SK-N-SH treated with all-trans-retinoic acid at 6 μM for 48 hours (cell line): ENCODE data around the gene TMSB15A.
A peak's percentile ranks its signal among the peaks of the same experiment; 100 is the strongest.
"Not testable (repeated sequence)": the region's sequence is repeated elsewhere in the genome, so short reads cannot be mapped to it uniquely, and the experiment has no call there.

Experiments used
- ATAC-seq: fragments of 200-7000 bp; cut with Tn5 transposase; 3 replicates; pipeline ENCODE4 v1.9.1; 2020; ENCODE audit warnings: mild to moderate bottlenecking, moderate library complexity
- ARNTL ChIP-seq: fragments of 450-650 bp; formaldehyde crosslinking; IDR thresholded peaks from 2 replicates; pipeline ENCODE4 v1.5.0; 2020; ENCODE audit warnings: low read depth, mild to moderate bottlenecking, moderate library complexity, borderline replicate concordance
- BACH2 ChIP-seq: fragments of 250-450 bp; sonication (Bioruptor Pico); IDR thresholded peaks from 2 replicates; pipeline ENCODE4 v1.9.0; 2021; ENCODE audit warnings: mild to moderate bottlenecking, borderline replicate concordance
- CREB5 ChIP-seq: fragments of 250-450 bp; sonication (Bioruptor Pico); IDR thresholded peaks from 2 replicates; pipeline ENCODE4 v1.5.1; 2020; ENCODE audit warnings: low read depth, mild to moderate bottlenecking, moderate library complexity
- CSDC2 ChIP-seq: fragments of 250-450 bp; sonication (Bioruptor Pico); IDR thresholded peaks from 2 replicates; pipeline ENCODE4 v1.5.0; 2020; ENCODE audit warnings: mild to moderate bottlenecking, moderate library complexity
- CSRNP3 ChIP-seq: fragments of 250-450 bp; sonication (Bioruptor Pico); IDR thresholded peaks from 2 replicates; pipeline ENCODE4 v1.5.1; 2021; ENCODE audit warnings: mild to moderate bottlenecking, moderate library complexity
- ESRRG ChIP-seq: fragments of 250-450 bp; sonication (Bioruptor Pico); IDR thresholded peaks from 2 replicates; pipeline ENCODE4 v1.6.1; 2021; ENCODE audit warnings: mild to moderate bottlenecking
- GLIS3 ChIP-seq: fragments of 250-450 bp; sonication (Bioruptor Pico); IDR thresholded peaks from 2 replicates; pipeline ENCODE4 v1.5.0; 2020; ENCODE audit warnings: mild to moderate bottlenecking, moderate library complexity
- ISL1 ChIP-seq: fragments of 250-450 bp; sonication (Bioruptor Pico); IDR thresholded peaks from 2 replicates; pipeline ENCODE4 v2.1.2; 2022; ENCODE audit warnings: mild to moderate bottlenecking, moderate library complexity
- OSR1 ChIP-seq: fragments of 250-450 bp; sonication (Bioruptor Pico); IDR thresholded peaks from 2 replicates; pipeline ENCODE4 v1.8.0; 2022; ENCODE audit warnings: moderate library complexity, mild to moderate bottlenecking, inconsistent platforms
- PPARA ChIP-seq: fragments of 250-450 bp; sonication (Bioruptor Pico); IDR thresholded peaks from 2 replicates; pipeline ENCODE4 v1.5.0; 2020; ENCODE audit warnings: mild to moderate bottlenecking, borderline replicate concordance
- RARB ChIP-seq: fragments of 250-450 bp; sonication (Bioruptor Pico); IDR thresholded peaks from 2 replicates; pipeline ENCODE4 v1.8.0; 2021; ENCODE audit warnings: mild to moderate bottlenecking, moderate library complexity
- SNAI2 ChIP-seq: fragments of 250-450 bp; sonication (Bioruptor Pico); IDR thresholded peaks from 2 replicates; pipeline ENCODE4 v1.5.0; 2020; ENCODE audit warnings: mild to moderate bottlenecking, moderate library complexity
- TCF4 ChIP-seq: fragments of 250-450 bp; sonication (Bioruptor Pico); IDR thresholded peaks from 2 replicates; pipeline ENCODE4 v1.8.0; 2021; ENCODE audit warnings: mild to moderate bottlenecking, moderate library complexity, borderline replicate concordance
- TOX ChIP-seq: fragments of 250-450 bp; sonication (Bioruptor Pico); IDR thresholded peaks from 2 replicates; pipeline ENCODE4 v1.8.0; 2021; ENCODE audit warnings: mild to moderate bottlenecking, moderate library complexity, borderline replicate concordance
- TSHZ2 ChIP-seq: fragments of 250-450 bp; sonication (Bioruptor Pico); IDR thresholded peaks from 2 replicates; pipeline ENCODE4 v1.5.0; 2020; ENCODE audit warnings: mild to moderate bottlenecking, moderate library complexity
- ZC3H10 ChIP-seq: fragments of 250-450 bp; sonication (Bioruptor Pico); IDR thresholded peaks from 2 replicates; pipeline ENCODE4 v1.5.1; 2021; ENCODE audit warnings: mild to moderate bottlenecking, moderate library complexity
- ZFP30 ChIP-seq: fragments of 450-650 bp; formaldehyde crosslinking; IDR thresholded peaks from 2 replicates; pipeline ENCODE4 v1.5.0; 2022; ENCODE audit warnings: mild to moderate bottlenecking, moderate library complexity
- ZNF565 ChIP-seq: fragments of 450-650 bp; formaldehyde crosslinking; conservative IDR thresholded peaks from 2 replicates; pipeline ENCODE4 v1.5.0; 2020; ENCODE audit warnings: low read depth, mild to moderate bottlenecking, moderate library complexity

The TMSB15A gene

DNA sequence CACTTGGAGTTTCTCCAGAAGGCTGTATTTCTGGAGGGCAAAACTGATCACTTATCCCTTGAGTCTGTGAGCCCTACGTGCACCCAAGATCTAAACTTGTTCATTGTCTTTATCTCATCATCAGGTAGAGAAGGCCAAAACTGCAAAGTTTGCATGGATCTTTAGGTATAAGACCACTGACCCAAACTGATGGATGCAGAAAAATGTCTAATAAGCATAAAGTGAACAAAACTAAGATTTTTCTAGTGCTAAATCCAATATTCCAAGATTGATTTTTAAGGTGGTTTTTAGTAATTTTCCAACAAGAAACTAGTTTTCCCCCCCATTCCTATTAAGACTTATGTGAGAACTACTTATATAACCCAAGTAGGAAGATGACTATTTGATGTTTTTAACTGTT lies 2.0 kb downstream of the TMSB15A start:
- no peak for ATAC-seq
- no peak for TF ChIP-seq PPARA (CRISPR knock-in tag)
- no peak for TF ChIP-seq SNAI2 (CRISPR knock-in tag)
- TF ChIP-seq GLIS3 (CRISPR knock-in tag): no peak
- TF ChIP-seq OSR1 (CRISPR knock-in tag): no peak
- TF ChIP-seq TSHZ2: no peak
- no peak for TF ChIP-seq ZC3H10 (CRISPR knock-in tag)
- TF ChIP-seq BACH2 (CRISPR knock-in tag): no peak
- TF ChIP-seq CSRNP3: no peak
- TF ChIP-seq ARNTL: no peak
- TF ChIP-seq ZFP30 (CRISPR knock-in tag): no peak
- TF ChIP-seq ESRRG (CRISPR knock-in tag): no peak
- TF ChIP-seq TCF4 (CRISPR knock-in tag): no peak
- TF ChIP-seq CREB5 (CRISPR knock-in tag): no peak
- no peak for TF ChIP-seq ZNF565
- TF ChIP-seq ISL1 (CRISPR knock-in tag): no peak
- no peak for TF ChIP-seq CSDC2 (CRISPR knock-in tag)
- no peak for TF ChIP-seq RARB (CRISPR knock-in tag)

DNA sequence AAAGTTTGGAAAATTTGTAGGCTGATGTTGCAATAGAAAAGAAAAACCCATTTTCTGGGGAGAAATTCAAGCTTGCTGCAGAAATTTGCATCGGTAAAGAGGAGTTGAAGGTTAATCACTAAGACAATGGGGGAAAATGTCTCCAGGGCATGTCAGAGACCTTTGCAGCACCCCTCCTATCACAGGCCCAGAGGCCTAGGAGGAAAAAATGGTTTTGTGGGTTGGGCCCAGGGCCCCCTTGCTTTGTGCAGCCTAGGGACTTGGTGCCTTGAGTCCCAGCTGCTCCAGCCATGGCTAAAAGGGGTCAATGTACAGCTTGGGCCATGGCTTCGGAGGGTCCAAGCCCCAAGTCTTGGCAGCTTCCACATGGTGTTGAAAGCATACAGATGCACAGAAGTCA lies 17.8 kb downstream of the TMSB15A start:
- ATAC-seq: no peak
- TF ChIP-seq GLIS3 (CRISPR knock-in tag) (no peak), TOX (CRISPR knock-in tag) (no peak), TSHZ2 (no peak), CSRNP3 (no peak), TCF4 (CRISPR knock-in tag) (no peak), ISL1 (CRISPR knock-in tag) (no peak), SNAI2 (CRISPR knock-in tag) (no peak), CSDC2 (CRISPR knock-in tag) (no peak), PPARA (CRISPR knock-in tag) (no peak), BACH2 (CRISPR knock-in tag) (no peak), ARNTL (no peak)
- TF ChIP-seq, all 23 proteins: peak for 0

GRCh38 chrX:102491766-102492165 lies 24.8 kb downstream of the TMSB15A start:
- TF ChIP-seq ARNTL: no peak
- no peak for TF ChIP-seq PPARA (CRISPR knock-in tag)
- TF ChIP-seq ZNF565: no peak
- TF ChIP-seq OSR1 (CRISPR knock-in tag): no peak
- no peak for TF ChIP-seq SNAI2 (CRISPR knock-in tag)
- TF ChIP-seq TCF4 (CRISPR knock-in tag): no peak
- TF ChIP-seq RARB (CRISPR knock-in tag): no peak
- TF ChIP-seq ZFP30 (CRISPR knock-in tag): no peak
- TF ChIP-seq BACH2 (CRISPR knock-in tag): no peak
- no peak for TF ChIP-seq CSDC2 (CRISPR knock-in tag)
- no peak for TF ChIP-seq CSRNP3
- no peak for ATAC-seq

- ATAC-seq: peak; percentile 79
Measured at GRCh38 chrX:102478765-102479164, 37.8 kb downstream of the TMSB15A start.

DNA sequence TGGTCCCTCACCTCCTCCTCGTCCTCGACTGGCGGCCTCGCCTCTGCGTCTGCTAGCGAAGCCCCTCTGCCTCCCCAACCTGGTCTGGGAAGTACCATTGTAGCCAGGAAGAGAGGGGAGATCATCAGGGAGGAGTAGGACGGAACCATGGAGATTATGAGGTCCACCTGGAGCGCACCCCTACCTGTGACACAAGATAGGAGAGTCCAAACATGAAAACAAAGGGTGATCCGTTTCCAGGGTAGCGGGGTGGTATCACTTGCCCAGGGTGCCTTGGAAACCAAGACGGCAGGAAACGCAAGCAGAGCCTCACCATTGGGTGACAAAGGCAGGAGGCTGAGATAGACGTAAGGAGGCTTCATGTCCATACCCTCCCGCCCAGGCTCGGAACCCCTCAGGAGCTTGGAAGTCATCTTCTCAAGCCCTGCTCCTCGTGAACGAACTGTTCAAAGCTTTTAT lies 44.7 kb downstream of the TMSB15A start, which contains the start of gene TCP11X2:
Gene TCP11X2, minus strand, starts transcription at position 51 of the 459 bp plus-strand sequence.
- not testable (repeated sequence) for ATAC-seq

- peak; percentile 82 for ATAC-seq
Measured at GRCh38 chrX:102470215-102470614, 46.3 kb downstream of the TMSB15A start.
